ENCODE measurements around the gene MYO9B.

The MYO9B gene

GRCh38 chr19:17075035-17075863 lies at the start of gene MYO9B, which contains the start of gene HAUS8:
TSS of gene MYO9B (plus strand) at chr19:17075777. CDS start at chr19:17101718, 25,941 bp downstream.
TSS of gene HAUS8 (minus strand) at chr19:17075452. CDS start at chr19:17075422, 30 bp downstream.
- peak; percentile 98 for DNase-seq (ENCODE audit: low read depth, low spot score)

GRCh38 chr19:17025991-17026658 lies 49.5 kb upstream of the MYO9B start:
- DNase-seq (ENCODE audit: low read depth, low spot score) = no peak

- DNase-seq (ENCODE audit: low read depth, low spot score) = no peak
These were observed 48.7 kb upstream of the MYO9B start, which contains the start of gene CPAMD8 for GRCh38 chr19:17026706-17027534. TSS of gene CPAMD8 (minus strand) at chr19:17026810. CDS start at chr19:17026642, 168 bp downstream.

- DNase-seq (ENCODE audit: low read depth, low spot score) = no peak
These were observed 48.0 kb upstream of the MYO9B start for GRCh38 chr19:17027535-17027975.

- DNase-seq (ENCODE audit: low read depth, low spot score) = no peak
These were observed 43.8 kb upstream of the MYO9B start for GRCh38 chr19:17031741-17032140.

GRCh38 chr19:17035842-17036424 lies 39.6 kb upstream of the MYO9B start:
- DNase-seq (ENCODE audit: low read depth, low spot score) = no peak

- DNase-seq (ENCODE audit: low read depth, low spot score) = no peak
These were observed 38.9 kb upstream of the MYO9B start for GRCh38 chr19:17036640-17037039.

GRCh38 chr19:17037184-17037583 lies 38.4 kb upstream of the MYO9B start:
- DNase-seq (ENCODE audit: low read depth, low spot score) = no peak

- no peak for DNase-seq (ENCODE audit: low read depth, low spot score)
These were observed 37.5 kb upstream of the MYO9B start for GRCh38 chr19:17037966-17038500.

GRCh38 chr19:17041976-17042375 lies 33.6 kb upstream of the MYO9B start:
- DNase-seq (ENCODE audit: low read depth, low spot score) = peak; percentile 96

GRCh38 chr19:17043744-17044143 lies 31.8 kb upstream of the MYO9B start:
- no peak for DNase-seq (ENCODE audit: low read depth, low spot score)

- DNase-seq (ENCODE audit: low read depth, low spot score) = no peak
These were observed 29.6 kb upstream of the MYO9B start for GRCh38 chr19:17045907-17046502.

GRCh38 chr19:17048885-17049453 lies 26.6 kb upstream of the MYO9B start:
- no peak for DNase-seq (ENCODE audit: low read depth, low spot score)

GRCh38 chr19:17049711-17050280 lies 25.8 kb upstream of the MYO9B start:
- no peak for DNase-seq (ENCODE audit: low read depth, low spot score)

GRCh38 chr19:17052439-17052838 lies 23.1 kb upstream of the MYO9B start:
- no peak for DNase-seq (ENCODE audit: low read depth, low spot score)

GRCh38 chr19:17054746-17055145 lies 20.8 kb upstream of the MYO9B start:
- no peak for DNase-seq (ENCODE audit: low read depth, low spot score)

- DNase-seq (ENCODE audit: low read depth, low spot score) = no peak
These were observed 19.9 kb upstream of the MYO9B start for GRCh38 chr19:17055636-17056035.

GRCh38 chr19:17058236-17058635 lies 17.3 kb upstream of the MYO9B start:
- no peak for DNase-seq (ENCODE audit: low read depth, low spot score)

GRCh38 chr19:17060802-17061201 lies 14.8 kb upstream of the MYO9B start:
- no peak for DNase-seq (ENCODE audit: low read depth, low spot score)

- DNase-seq (ENCODE audit: low read depth, low spot score) = no peak
These were observed 14.4 kb upstream of the MYO9B start for GRCh38 chr19:17061205-17061604.

All from brain pericyte (primary cell).